ENCODE data around the gene EPHB1. TPM values are rescaled to one million over a fixed set of nuclear protein-coding genes. Genes with fewer than 3 reads are reported as not detected.
A peak's percentile ranks its signal among the peaks of the same experiment; 100 is the strongest.
"Not testable (repeated sequence)": the region's sequence is repeated elsewhere in the genome, so short reads cannot be mapped to it uniquely, and the experiment has no call there.

Gene EPHB1
- total RNA-seq, 1 donor from 2014 or later: 13.7 TPM

DNA sequence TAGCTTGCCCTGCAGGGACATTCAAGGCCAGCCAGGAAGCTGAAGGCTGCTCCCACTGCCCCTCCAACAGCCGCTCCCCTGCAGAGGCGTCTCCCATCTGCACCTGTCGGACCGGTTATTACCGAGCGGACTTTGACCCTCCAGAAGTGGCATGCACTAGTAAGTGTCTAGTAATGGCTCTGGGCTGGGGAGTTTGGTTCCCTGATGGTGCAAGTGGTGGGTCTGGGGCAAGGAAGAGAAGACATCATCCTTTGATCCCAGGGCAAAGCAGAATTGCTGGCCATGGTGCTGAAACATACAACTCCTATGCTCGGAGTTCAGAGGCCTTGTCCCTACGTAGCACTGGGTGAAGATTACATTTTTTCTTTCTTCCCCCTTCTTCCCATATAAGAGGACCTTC lies 311.4 kb downstream of the EPHB1 start:
- Mint-ChIP-seq H3K36me3 (ENCODE audit: low read depth) (no peaks in the 10 kb centered on the region), H3K4me1 (peaks cover 5% of the 10 kb centered on the region), H3K4me3 (no peak overlapping the region), H3K27ac (ENCODE audit: unreplicated experiment) (no peak overlapping the region), H3K9me3 (no peaks in the 10 kb centered on the region), H3K27me3 (ENCODE audit: low read depth) (no peaks in the 10 kb centered on the region)
- TF ChIP-seq, protein P1, sequence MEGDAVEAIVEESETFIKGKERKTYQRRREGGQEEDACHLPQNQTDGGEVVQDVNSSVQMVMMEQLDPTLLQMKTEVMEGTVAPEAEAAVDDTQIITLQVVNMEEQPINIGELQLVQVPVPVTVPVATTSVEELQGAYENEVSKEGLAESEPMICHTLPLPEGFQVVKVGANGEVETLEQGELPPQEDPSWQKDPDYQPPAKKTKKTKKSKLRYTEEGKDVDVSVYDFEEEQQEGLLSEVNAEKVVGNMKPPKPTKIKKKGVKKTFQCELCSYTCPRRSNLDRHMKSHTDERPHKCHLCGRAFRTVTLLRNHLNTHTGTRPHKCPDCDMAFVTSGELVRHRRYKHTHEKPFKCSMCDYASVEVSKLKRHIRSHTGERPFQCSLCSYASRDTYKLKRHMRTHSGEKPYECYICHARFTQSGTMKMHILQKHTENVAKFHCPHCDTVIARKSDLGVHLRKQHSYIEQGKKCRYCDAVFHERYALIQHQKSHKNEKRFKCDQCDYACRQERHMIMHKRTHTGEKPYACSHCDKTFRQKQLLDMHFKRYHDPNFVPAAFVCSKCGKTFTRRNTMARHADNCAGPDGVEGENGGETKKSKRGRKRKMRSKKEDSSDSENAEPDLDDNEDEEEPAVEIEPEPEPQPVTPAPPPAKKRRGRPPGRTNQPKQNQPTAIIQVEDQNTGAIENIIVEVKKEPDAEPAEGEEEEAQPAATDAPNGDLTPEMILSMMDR (conservative IDR thresholded peaks at IDR 0.05): no peak
- peak; percentile 58 for DNase-seq (ENCODE audit: low read depth, low spot score)

DNA sequence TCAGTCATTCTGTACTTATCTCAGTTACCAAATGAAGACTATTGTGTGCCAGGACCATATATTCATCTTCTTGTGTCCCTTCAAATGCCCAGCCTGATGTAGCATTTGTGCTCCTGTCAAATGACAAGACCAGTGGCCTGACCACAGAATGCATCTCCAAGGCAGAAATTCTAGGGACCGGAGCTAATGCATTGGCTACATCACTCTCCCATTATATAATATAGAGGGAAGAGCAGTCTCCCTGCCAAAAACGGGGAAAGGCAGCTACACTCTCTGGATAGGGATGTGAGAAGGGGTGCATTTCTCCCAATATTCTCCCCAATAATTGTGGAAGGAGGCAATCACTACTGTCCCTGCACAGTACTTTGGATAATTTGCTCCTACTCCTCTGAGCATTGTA lies 312.0 kb downstream of the EPHB1 start:
- H3K4me3 Mint-ChIP-seq: no peak overlapping the region
- peaks cover 5% of the 10 kb centered on the region for H3K4me1 Mint-ChIP-seq
- H3K27me3 Mint-ChIP-seq (ENCODE audit: low read depth): no peaks in the 10 kb centered on the region

DNA sequence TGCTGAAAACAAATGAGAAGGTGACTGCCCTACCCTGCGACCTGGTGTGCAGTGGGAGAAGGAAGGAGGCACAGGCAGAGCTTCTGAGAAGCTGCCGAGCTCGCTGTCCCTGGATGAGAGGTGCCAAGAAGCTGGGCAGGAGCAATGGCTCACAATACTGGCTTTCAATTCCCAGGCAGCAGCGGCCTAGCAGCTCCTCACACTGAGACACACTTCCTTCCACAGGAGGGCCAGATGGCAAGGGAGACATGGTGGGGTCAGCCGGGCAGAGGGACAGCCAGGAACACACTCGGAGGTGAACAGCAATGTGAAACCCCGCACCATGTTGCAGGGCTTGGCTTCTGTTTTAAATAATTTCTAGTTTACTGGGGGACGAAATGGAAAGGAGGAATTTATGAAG lies 314.6 kb downstream of the EPHB1 start:
- Mint-ChIP-seq H3K27ac (ENCODE audit: unreplicated experiment) (no peak overlapping the region), H3K27me3 (ENCODE audit: low read depth) (no peaks in the 10 kb centered on the region), H3K36me3 (ENCODE audit: low read depth) (no peaks in the 10 kb centered on the region), H3K4me3 (no peak overlapping the region), H3K9me3 (no peaks in the 10 kb centered on the region), H3K4me1 (no peaks in the 10 kb centered on the region)
- DNase-seq (ENCODE audit: low read depth, low spot score): no peak
- TF ChIP-seq, protein P1 (conservative IDR thresholded peaks at IDR 0.05): no peak

More for the DNA sequence above, 312.0 kb downstream of the EPHB1 start:
- DNase-seq (ENCODE audit: low read depth, low spot score): no peak
- TF ChIP-seq, protein P1 (conservative IDR thresholded peaks at IDR 0.05): no peak
- Mint-ChIP-seq H3K9me3 (no peaks in the 10 kb centered on the region), H3K36me3 (ENCODE audit: low read depth) (no peaks in the 10 kb centered on the region), H3K27ac (ENCODE audit: unreplicated experiment) (no peak overlapping the region)

DNA sequence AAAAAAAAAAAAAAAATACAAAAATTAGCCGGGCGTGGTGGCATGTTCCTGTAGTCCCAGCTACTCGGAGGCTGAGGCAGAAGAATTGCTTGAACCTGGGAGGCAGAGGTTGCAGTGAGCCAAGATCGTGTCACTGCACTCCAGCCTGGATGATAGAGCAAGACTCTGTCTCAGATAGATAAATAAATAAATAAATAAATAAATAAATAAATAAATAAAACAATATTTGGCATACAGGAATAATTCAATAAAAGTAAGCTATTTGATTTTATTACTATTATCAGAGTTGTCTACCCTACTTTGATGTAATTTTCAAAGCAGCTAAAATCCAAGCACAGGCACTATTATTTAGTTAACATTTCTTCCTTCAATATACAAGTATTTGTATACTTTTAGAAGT lies 319.5 kb downstream of the EPHB1 start:
- H3K9me3 Mint-ChIP-seq; H3K4me1 Mint-ChIP-seq; H3K36me3 Mint-ChIP-seq (ENCODE audit: low read depth); H3K27me3 Mint-ChIP-seq (ENCODE audit: low read depth); DNase-seq (ENCODE audit: low read depth, low spot score); H3K27ac Mint-ChIP-seq (ENCODE audit: unreplicated experiment); H3K4me3 Mint-ChIP-seq: not testable (repeated sequence)

DNA sequence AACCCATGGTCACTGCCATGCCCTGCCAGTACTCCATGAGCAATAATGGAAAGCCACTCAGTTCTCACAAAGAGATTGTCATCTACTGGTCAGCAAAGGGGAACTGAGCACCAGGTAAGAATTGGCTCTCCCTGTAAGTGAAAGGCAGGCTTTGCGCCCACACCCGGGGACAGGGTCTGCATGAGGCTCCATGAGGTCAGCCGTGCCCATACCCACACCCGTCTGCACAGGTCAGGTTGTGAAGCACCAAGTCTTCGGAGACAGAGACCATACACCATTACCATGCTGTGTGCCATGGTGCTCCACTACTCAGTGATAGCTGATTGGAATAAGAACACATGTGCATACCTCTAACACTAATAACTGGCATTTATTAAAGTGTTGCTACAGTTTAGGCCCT lies 322.9 kb downstream of the EPHB1 start:
- H3K36me3 Mint-ChIP-seq (ENCODE audit: low read depth): no peaks in the 10 kb centered on the region
- H3K4me1 Mint-ChIP-seq: no peaks in the 10 kb centered on the region
- no peaks in the 10 kb centered on the region for H3K27me3 Mint-ChIP-seq (ENCODE audit: low read depth)
- H3K9me3 Mint-ChIP-seq: no peaks in the 10 kb centered on the region
- no peak for DNase-seq (ENCODE audit: low read depth, low spot score)
- no peak overlapping the region for H3K27ac Mint-ChIP-seq (ENCODE audit: unreplicated experiment)
- TF ChIP-seq, protein P1 (conservative IDR thresholded peaks at IDR 0.05): no peak
- H3K4me3 Mint-ChIP-seq: no peak overlapping the region

DNA sequence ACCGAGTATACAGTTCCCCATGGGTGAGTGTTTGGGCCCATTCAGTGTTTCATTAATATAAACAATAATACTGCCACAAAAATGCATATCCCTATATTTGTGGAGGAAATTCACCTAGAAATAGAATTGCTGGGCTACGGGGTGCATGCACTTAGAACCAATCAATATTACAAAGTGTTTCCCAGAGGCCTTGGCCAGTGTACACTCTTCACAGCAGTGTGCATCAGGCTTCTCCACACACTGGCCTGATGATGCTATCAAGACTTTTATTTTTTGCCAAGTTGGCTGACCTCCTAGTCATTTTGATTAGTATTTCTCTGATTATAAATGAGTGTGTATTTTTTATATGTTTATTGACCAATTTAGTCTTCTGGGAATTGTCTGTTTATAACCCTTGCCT lies 323.7 kb downstream of the EPHB1 start:
- TF ChIP-seq, protein P1 (conservative IDR thresholded peaks at IDR 0.05): no peak
- H3K36me3 Mint-ChIP-seq (ENCODE audit: low read depth): no peaks in the 10 kb centered on the region
- H3K4me3 Mint-ChIP-seq: no peak overlapping the region
- no peak for DNase-seq (ENCODE audit: low read depth, low spot score)
- H3K9me3 Mint-ChIP-seq: no peaks in the 10 kb centered on the region
- H3K27ac Mint-ChIP-seq (ENCODE audit: unreplicated experiment): no peak overlapping the region
- no peaks in the 10 kb centered on the region for H3K27me3 Mint-ChIP-seq (ENCODE audit: low read depth)
- H3K4me1 Mint-ChIP-seq: no peaks in the 10 kb centered on the region

All from neural crest cell (in vitro differentiated cells).